Eye (tissue), 1 donor: ENCODE data around the gene NEXN.
"Not testable (repeated sequence)": the region's sequence is repeated elsewhere in the genome, so short reads cannot be mapped to it uniquely, and the experiment has no call there.

Source experiments
- DNase-seq: peaks from one replicate; pipeline ENCODE4 v3.0.0-alpha.2; 2015

The NEXN gene

GRCh38 chr1:77970192-77970591, 81.8 kb downstream of the NEXN start:
- no peak for DNase-seq

GRCh38 chr1:77972080-77972479, 83.7 kb downstream of the NEXN start:
- DNase-seq: no peak

GRCh38 chr1:77975386-77975785, 87.0 kb downstream of the NEXN start:
- no peak for DNase-seq

GRCh38 chr1:77975907-77976306, 87.5 kb downstream of the NEXN start:
- peak; percentile 22 for DNase-seq

GRCh38 chr1:77976433-77977076, 88.1 kb downstream of the NEXN start:
- DNase-seq: peak; percentile 6

GRCh38 chr1:77977989-77978292, 89.5 kb downstream of the NEXN start:
- no peak for DNase-seq

- peak; percentile 95 for DNase-seq
These were observed 90.0 kb downstream of the NEXN start for GRCh38 chr1:77978293-77978968.

GRCh38 chr1:77978969-77979876, 90.8 kb downstream of the NEXN start, which contains the start of gene FUBP1:
Gene FUBP1 (minus strand): TSS chr1:77979072. CDS start chr1:77979004, 68 bp downstream.
- DNase-seq: peak; percentile 100

GRCh38 chr1:77983352-77983996, 95.0 kb downstream of the NEXN start:
- DNase-seq: not testable (repeated sequence)

GRCh38 chr1:77983997-77984355, 95.6 kb downstream of the NEXN start:
- no peak for DNase-seq

- no peak for DNase-seq
These were observed 96.2 kb downstream of the NEXN start for GRCh38 chr1:77984629-77985028.

GRCh38 chr1:77986810-77987209, 98.4 kb downstream of the NEXN start:
- no peak for DNase-seq

- no peak for DNase-seq
These were observed 99.5 kb downstream of the NEXN start for GRCh38 chr1:77987919-77988318.

- DNase-seq: no peak
These were observed 101.3 kb downstream of the NEXN start for GRCh38 chr1:77989744-77990143.

- DNase-seq: no peak
These were observed 102.3 kb downstream of the NEXN start for GRCh38 chr1:77990629-77991204.

- DNase-seq: no peak
These were observed 103.2 kb downstream of the NEXN start for GRCh38 chr1:77991638-77992037.
